HepG2 (cell line): ENCODE results near the gene TBX6. TPM values are rescaled to one million over a fixed set of nuclear protein-coding genes. Genes with fewer than 3 reads are reported as not detected.

ENCODE experiments used
- CBFB ChIP-seq: sonication (generic); formaldehyde crosslinking; IDR thresholded peaks from 2 replicates; pipeline ENCODE4 v1.4.0; 2020; ENCODE audit warnings: missing genetic modification reagents
- CHD2 ChIP-seq: IDR thresholded peaks from 2 replicates; pipeline ENCODE4 v1.6.1; 2011; ENCODE audit warnings: low read depth, low read length, improper control_type of control experiment
- HIVEP1 ChIP-seq: sonication (generic); formaldehyde crosslinking; IDR thresholded peaks from 2 replicates; pipeline ENCODE4 v1.4.0; 2020; ENCODE audit warnings: mild to moderate bottlenecking, missing genetic modification reagents
- HNRNPL ChIP-seq: fragments of 200-400 bp; formaldehyde crosslinking; IDR thresholded peaks from 2 replicates; pipeline ENCODE4 v1.6.1; 2017; ENCODE audit warnings: mild to moderate bottlenecking, low read depth, low read length
- JARID2 ChIP-seq: sonication (generic); formaldehyde crosslinking; IDR thresholded peaks from 2 replicates; pipeline ENCODE4 v1.8.1; 2023; ENCODE audit warnings: missing genetic modification reagents, inconsistent platforms; ENCODE audit not compliant: insufficient replicate concordance
- JUNB ChIP-seq: sonication (generic); formaldehyde crosslinking; IDR thresholded peaks from 2 replicates; pipeline ENCODE4 v1.8.0; 2022; ENCODE audit warnings: missing genetic modification reagents, mild to moderate bottlenecking, borderline replicate concordance
- KAT2B ChIP-seq: fragments of 150-350 bp; IDR thresholded peaks from 2 replicates; pipeline ENCODE4 v1.6.1; 2014; ENCODE audit warnings: low read depth, low read length, borderline replicate concordance
- KDM6A ChIP-seq: IDR thresholded peaks from 2 replicates; pipeline ENCODE4 v1.6.1; 2016; ENCODE audit warnings: low read depth
- NBN ChIP-seq: fragments of 450-650 bp; conservative IDR thresholded peaks from 2 replicates; pipeline ENCODE4 v1.6.1; 2017
- NRL ChIP-seq: sonication (generic); formaldehyde crosslinking; IDR thresholded peaks from 2 replicates; pipeline ENCODE4 v1.5.0; 2020; ENCODE audit warnings: missing genetic modification reagents, mild to moderate bottlenecking, moderate library complexity, borderline replicate concordance
- PAX8 ChIP-seq: sonication (generic); formaldehyde crosslinking; IDR thresholded peaks from 2 replicates; pipeline ENCODE4 v1.8.0; 2022; ENCODE audit warnings: mild to moderate bottlenecking, missing genetic modification reagents, borderline replicate concordance
- RNF2 ChIP-seq: fragments of 450-650 bp; conservative IDR thresholded peaks from 2 replicates; pipeline ENCODE4 v1.6.1; 2016; ENCODE audit warnings: low read depth
- RXRB ChIP-seq: IDR thresholded peaks from 2 replicates; pipeline ENCODE4 v1.6.1; 2016; ENCODE audit warnings: borderline replicate concordance, missing genetic modification reagents, missing compliant biosample characterization
- ZNF232 ChIP-seq: sonication (generic); formaldehyde crosslinking; IDR thresholded peaks from 2 replicates; pipeline ENCODE4 v1.4.0; 2020; ENCODE audit warnings: missing genetic modification reagents, borderline replicate concordance
- ZNF781 ChIP-seq: sonication (generic); formaldehyde crosslinking; IDR thresholded peaks from 2 replicates; pipeline ENCODE4 v1.5.1; 2020; ENCODE audit warnings: borderline replicate concordance, mild to moderate bottlenecking, missing genetic modification reagents; ENCODE audit errors: not compliant biosample characterization
- ZNF83 ChIP-seq: sonication (generic); formaldehyde crosslinking; IDR thresholded peaks from 2 replicates; pipeline ENCODE4 v1.4.0; 2020; ENCODE audit warnings: missing genetic modification reagents, mild to moderate bottlenecking, borderline replicate concordance
- polyA plus RNA-seq, 8 experiments: library from polyadenylated mRNA; depleted of rRNA in 3 of 8; stranded (reverse) in 7 of 8; unstranded in 1 of 8; fragments of >200 nt; fragmentation: Illumina TruSeq in 4 of 8; extraction: Trizol in 4 of 8; gene quantifications; 2 replicates each; pipeline versions ENCODE4 v1.2.1 to v1.2.3, GENCODE V29; 2011 to 2016; ENCODE audit warnings: low read depth in 4 of 8, missing spikeins in 1 of 8, mixed read lengths in 1 of 8; ENCODE audit not compliant: insufficient read depth in 1 of 8
- total RNA-seq, 5 experiments: library from RNA; depleted of rRNA; stranded (reverse); fragments of >200 nt; fragmentation: Illumina TruSeq; extraction: Trizol; gene quantifications; 2 replicates each; pipeline ENCODE4 v1.2.3, GENCODE V29; 2016; ENCODE audit warnings: low read depth in 1 of 5
- TF ChIP-seq, protein P1 (sequence below): sonication (generic); formaldehyde crosslinking; IDR thresholded peaks from 2 replicates; pipeline ENCODE4 v1.5.1; 2020; ENCODE audit warnings: mild to moderate bottlenecking, missing genetic modification reagents, borderline replicate concordance
- TF ChIP-seq, protein P2 (sequence below): sonication (generic); formaldehyde crosslinking; IDR thresholded peaks from 2 replicates; pipeline ENCODE4 v1.4.0; 2020; ENCODE audit warnings: missing genetic modification reagents, borderline replicate concordance
- TF ChIP-seq, protein P3 (sequence below): sonication (generic); formaldehyde crosslinking; IDR thresholded peaks from 2 replicates; pipeline ENCODE4 v1.4.0; 2020; ENCODE audit warnings: mild to moderate bottlenecking, missing genetic modification reagents
- TF ChIP-seq, protein P4 (sequence below): sonication (generic); formaldehyde crosslinking; IDR thresholded peaks from 2 replicates; pipeline ENCODE4 v1.5.0; 2020; ENCODE audit warnings: missing genetic modification reagents, mild to moderate bottlenecking, borderline replicate concordance

The TBX6 gene
- total and polyA plus RNA-seq, 2 of the 13 experiments (the other 11 are each of a cell fraction or from before 2014, with no cell fraction given): 0.24 to 0.42 TPM

DNA sequence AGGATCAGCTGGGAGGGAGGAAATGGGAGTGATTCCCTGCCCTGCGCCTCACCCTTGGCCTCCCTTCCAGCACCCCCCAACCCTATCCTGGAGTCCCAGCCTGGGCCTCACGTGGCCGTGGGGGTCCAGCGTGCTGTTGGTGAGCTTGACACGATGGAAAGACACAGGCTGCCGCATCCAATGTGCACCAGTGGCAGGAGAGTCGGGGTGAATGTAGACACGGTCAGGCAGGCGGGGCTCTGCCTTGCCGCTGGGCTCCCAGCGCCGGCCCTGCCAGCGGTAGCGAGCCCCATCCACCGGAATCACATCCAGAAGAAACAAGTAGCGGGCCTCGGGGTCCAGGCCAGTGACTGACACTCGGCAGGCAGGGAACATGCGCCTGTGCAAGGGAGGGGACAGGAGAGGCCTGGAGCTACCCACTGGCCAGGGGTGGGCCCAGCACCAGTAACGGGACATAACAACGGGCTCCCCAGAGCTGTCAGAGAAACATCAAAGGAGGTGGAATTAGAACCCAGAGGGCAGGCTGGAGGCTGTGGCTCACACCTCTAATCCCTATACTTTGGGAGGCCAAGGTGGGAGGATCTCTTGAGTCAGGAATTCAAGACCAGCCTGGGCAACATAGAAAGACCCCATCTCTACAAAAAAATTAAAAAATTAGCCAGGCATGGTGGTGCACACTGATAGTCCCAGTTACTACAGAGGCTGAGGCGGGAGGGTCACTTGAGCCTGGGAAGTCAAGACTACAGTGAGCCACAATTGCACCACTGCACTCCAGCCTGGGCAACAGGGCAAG is 2.7 kb downstream of the TBX6 start (continued):
- TF ChIP-seq KAT2B (no peak), ZNF83 (no peak), NBN (no peak), PAX8 (CRISPR knock-in tag) (no peak), ZNF781 (CRISPR knock-in tag) (no peak), RNF2 (0 out of 2 replicates have a peak, but pooled peaks have one; percentile 43), HIVEP1 (no peak), RXRB (no peak), KDM6A (no peak), JARID2 (no peak), CBFB (CRISPR knock-in tag) (no peak), HNRNPL (0 out of 2 replicates have a peak, but pooled peaks have one; percentile 32), CHD2 (no peak), NRL (peak; percentile 82), JUNB (CRISPR knock-in tag) (no peak), ZNF232 (CRISPR knock-in tag) (no peak)
- TF ChIP-seq, protein P1, sequence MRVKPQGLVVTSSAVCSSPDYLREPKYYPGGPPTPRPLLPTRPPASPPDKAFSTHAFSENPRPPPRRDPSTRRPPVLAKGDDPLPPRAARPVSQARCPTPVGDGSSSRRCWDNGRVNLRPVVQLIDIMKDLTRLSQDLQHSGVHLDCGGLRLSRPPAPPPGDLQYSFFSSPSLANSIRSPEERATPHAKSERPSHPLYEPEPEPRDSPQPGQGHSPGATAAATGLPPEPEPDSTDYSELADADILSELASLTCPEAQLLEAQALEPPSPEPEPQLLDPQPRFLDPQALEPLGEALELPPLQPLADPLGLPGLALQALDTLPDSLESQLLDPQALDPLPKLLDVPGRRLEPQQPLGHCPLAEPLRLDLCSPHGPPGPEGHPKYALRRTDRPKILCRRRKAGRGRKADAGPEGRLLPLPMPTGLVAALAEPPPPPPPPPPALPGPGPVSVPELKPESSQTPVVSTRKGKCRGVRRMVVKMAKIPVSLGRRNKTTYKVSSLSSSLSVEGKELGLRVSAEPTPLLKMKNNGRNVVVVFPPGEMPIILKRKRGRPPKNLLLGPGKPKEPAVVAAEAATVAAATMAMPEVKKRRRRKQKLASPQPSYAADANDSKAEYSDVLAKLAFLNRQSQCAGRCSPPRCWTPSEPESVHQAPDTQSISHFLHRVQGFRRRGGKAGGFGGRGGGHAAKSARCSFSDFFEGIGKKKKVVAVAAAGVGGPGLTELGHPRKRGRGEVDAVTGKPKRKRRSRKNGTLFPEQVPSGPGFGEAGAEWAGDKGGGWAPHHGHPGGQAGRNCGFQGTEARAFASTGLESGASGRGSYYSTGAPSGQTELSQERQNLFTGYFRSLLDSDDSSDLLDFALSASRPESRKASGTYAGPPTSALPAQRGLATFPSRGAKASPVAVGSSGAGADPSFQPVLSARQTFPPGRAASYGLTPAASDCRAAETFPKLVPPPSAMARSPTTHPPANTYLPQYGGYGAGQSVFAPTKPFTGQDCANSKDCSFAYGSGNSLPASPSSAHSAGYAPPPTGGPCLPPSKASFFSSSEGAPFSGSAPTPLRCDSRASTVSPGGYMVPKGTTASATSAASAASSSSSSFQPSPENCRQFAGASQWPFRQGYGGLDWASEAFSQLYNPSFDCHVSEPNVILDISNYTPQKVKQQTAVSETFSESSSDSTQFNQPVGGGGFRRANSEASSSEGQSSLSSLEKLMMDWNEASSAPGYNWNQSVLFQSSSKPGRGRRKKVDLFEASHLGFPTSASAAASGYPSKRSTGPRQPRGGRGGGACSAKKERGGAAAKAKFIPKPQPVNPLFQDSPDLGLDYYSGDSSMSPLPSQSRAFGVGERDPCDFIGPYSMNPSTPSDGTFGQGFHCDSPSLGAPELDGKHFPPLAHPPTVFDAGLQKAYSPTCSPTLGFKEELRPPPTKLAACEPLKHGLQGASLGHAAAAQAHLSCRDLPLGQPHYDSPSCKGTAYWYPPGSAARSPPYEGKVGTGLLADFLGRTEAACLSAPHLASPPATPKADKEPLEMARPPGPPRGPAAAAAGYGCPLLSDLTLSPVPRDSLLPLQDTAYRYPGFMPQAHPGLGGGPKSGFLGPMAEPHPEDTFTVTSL (CRISPR knock-in tag): no peak
- TF ChIP-seq, protein P2, sequence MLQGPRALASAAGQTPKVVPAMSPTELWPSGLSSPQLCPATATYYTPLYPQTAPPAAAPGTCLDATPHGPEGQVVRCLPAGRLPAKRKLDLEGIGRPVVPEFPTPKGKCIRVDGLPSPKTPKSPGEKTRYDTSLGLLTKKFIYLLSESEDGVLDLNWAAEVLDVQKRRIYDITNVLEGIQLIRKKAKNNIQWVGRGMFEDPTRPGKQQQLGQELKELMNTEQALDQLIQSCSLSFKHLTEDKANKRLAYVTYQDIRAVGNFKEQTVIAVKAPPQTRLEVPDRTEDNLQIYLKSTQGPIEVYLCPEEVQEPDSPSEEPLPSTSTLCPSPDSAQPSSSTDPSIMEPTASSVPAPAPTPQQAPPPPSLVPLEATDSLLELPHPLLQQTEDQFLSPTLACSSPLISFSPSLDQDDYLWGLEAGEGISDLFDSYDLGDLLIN: no peak
- TF ChIP-seq, protein P3, sequence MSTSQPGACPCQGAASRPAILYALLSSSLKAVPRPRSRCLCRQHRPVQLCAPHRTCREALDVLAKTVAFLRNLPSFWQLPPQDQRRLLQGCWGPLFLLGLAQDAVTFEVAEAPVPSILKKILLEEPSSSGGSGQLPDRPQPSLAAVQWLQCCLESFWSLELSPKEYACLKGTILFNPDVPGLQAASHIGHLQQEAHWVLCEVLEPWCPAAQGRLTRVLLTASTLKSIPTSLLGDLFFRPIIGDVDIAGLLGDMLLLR (CRISPR knock-in tag): 0 out of 2 replicates have a peak, but pooled peaks have one; percentile 20
- TF ChIP-seq, protein P4, sequence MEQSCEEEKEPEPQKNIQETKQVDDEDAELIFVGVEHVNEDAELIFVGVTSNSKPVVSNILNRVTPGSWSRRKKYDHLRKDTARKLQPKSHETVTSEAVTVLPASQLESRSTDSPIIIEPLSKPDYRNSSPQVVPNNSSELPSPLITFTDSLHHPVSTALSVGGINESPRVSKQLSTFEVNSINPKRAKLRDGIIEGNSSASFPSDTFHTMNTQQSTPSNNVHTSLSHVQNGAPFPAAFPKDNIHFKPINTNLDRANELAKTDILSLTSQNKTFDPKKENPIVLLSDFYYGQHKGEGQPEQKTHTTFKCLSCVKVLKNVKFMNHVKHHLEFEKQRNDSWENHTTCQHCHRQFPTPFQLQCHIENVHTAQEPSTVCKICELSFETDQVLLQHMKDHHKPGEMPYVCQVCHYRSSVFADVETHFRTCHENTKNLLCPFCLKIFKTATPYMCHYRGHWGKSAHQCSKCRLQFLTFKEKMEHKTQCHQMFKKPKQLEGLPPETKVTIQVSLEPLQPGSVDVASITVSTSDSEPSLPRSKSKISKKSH: peak; percentile 84
